GM23338 (cell line): Measurements from ENCODE around the gene TOMM70. TPM values are rescaled to one million over a fixed set of nuclear protein-coding genes. Genes with fewer than 3 reads are reported as not detected.

ENCODE experiments used
- ATAC-seq: fragments of 200-7000 bp; cut with Tn5 transposase; 3 replicates; pipeline ENCODE4 v1.9.1; 2020
- DNase-seq: peaks from one replicate; pipeline ENCODE4 v3.0.0-alpha.2; 2015; ENCODE audit warnings: low spot score
- H2AFZ ChIP-seq: fragments of 200-600 bp; sonication (generic); 2 replicates; pipeline ENCODE4 v1.8.0; 2016; ENCODE audit warnings: antibody characterized with exemption, mild to moderate bottlenecking, moderate library complexity
- H3F3A ChIP-seq: fragments of 200-600 bp; sonication (generic); replicated peaks from 2 replicates; pipeline ENCODE4 v1.8.0; 2017; ENCODE audit warnings: antibody characterized with exemption, mixed run types, low read depth
- H3K27ac ChIP-seq: fragments of 200-600 bp; sonication (generic); 2 replicates; pipeline ENCODE4 v1.6.1; 2016; ENCODE audit warnings: low read depth
- H3K27me3 ChIP-seq: fragments of 200-600 bp; sonication (generic); 2 replicates; pipeline ENCODE4 v1.8.0; 2016; ENCODE audit warnings: mild to moderate bottlenecking, mixed run types, moderate library complexity; ENCODE audit not compliant: insufficient read depth
- H3K36me3 ChIP-seq: fragments of 200-600 bp; sonication (generic); 2 replicates; pipeline ENCODE4 v1.8.0; 2016; ENCODE audit warnings: mild to moderate bottlenecking; ENCODE audit not compliant: insufficient read depth
- H3K4me1 ChIP-seq: fragments of 200-600 bp; sonication (generic); 2 replicates; pipeline ENCODE4 v1.8.0; 2016; ENCODE audit warnings: mild to moderate bottlenecking, moderate library complexity; ENCODE audit not compliant: insufficient read depth
- H3K4me2 ChIP-seq: fragments of 200-600 bp; sonication (generic); 2 replicates; pipeline ENCODE4 v1.7.1; 2017; ENCODE audit warnings: mixed run types
- H3K4me3 ChIP-seq: fragments of 200-600 bp; sonication (generic); 2 replicates; pipeline ENCODE4 v1.6.1; 2016; ENCODE audit warnings: mixed run types
- H3K79me2 ChIP-seq: fragments of 200-600 bp; sonication (generic); replicated peaks from 2 replicates; pipeline ENCODE4 v1.8.0; 2017; ENCODE audit warnings: mild to moderate bottlenecking; ENCODE audit not compliant: insufficient read depth
- H3K9me2 ChIP-seq: fragments of 200-600 bp; sonication (generic); 2 replicates; pipeline ENCODE4 v1.8.0; 2017; ENCODE audit not compliant: insufficient read depth
- H4K20me1 ChIP-seq: fragments of 200-600 bp; sonication (generic); replicated peaks from 2 replicates; pipeline ENCODE4 v1.8.0; 2017; ENCODE audit warnings: mild to moderate bottlenecking; ENCODE audit not compliant: insufficient read depth
- H3K27ac Mint-ChIP-seq: 2 replicates; pipeline ENCODE4 v1.8.0; 2020; ENCODE audit warnings: inconsistent platforms, mild to moderate bottlenecking, moderate library complexity, mixed read lengths
- H3K27me3 Mint-ChIP-seq: 3 replicates; pipeline ENCODE4 v1.8.0; 2022; ENCODE audit warnings: low read depth, mild to moderate bottlenecking, moderate library complexity, mixed read lengths, inconsistent platforms; ENCODE audit not compliant: insufficient read depth, poor library complexity
- H3K36me3 Mint-ChIP-seq: 3 replicates; pipeline ENCODE4 v1.8.0; 2021; ENCODE audit warnings: low read depth, mild to moderate bottlenecking, inconsistent platforms, moderate library complexity, mixed read lengths
- H3K4me1 Mint-ChIP-seq: 3 replicates; pipeline ENCODE4 v1.8.0; 2020; ENCODE audit warnings: mild to moderate bottlenecking, inconsistent platforms, mixed read lengths
- H3K4me3 Mint-ChIP-seq: 3 replicates; pipeline ENCODE4 v1.8.0; 2021; ENCODE audit warnings: moderate library complexity, mild to moderate bottlenecking, inconsistent platforms, mixed read lengths
- H3K9me3 Mint-ChIP-seq: 3 replicates; pipeline ENCODE4 v1.8.0; 2020; ENCODE audit warnings: moderate library complexity, mild to moderate bottlenecking, inconsistent platforms, mixed read lengths
- CREB1 ChIP-seq: fragments of 250-450 bp; sonication (Bioruptor Pico); IDR thresholded peaks from 2 replicates; pipeline ENCODE4 v1.5.0; 2020; ENCODE audit warnings: low read depth, mild to moderate bottlenecking, moderate library complexity
- CTCF ChIP-seq, 2 experiments: fragments of 200-600 bp in 1 of 2; sonication (generic) in 1 of 2; conservative IDR thresholded peaks; 2 replicates each; pipeline versions ENCODE4 v1.5.1 to v1.6.1; 2016 to 2017; ENCODE audit warnings: antibody characterized with exemption in 2 of 2, low read depth in 2 of 2, mild to moderate bottlenecking in 2 of 2, moderate library complexity in 1 of 2
- ETS1 ChIP-seq: IDR thresholded peaks from 2 replicates; pipeline ENCODE4 v1.6.1; 2016; ENCODE audit warnings: antibody characterized with exemption
- EZH2 ChIP-seq: fragments of 200-600 bp; sonication (generic); IDR thresholded peaks from one replicate; pipeline ENCODE4 v1.8.0; 2017; ENCODE audit warnings: antibody characterized with exemption, mild to moderate bottlenecking, low read depth; ENCODE audit not compliant: unreplicated experiment
- EZH2phosphoT487 ChIP-seq: fragments of 200-600 bp; sonication (generic); IDR thresholded peaks from one replicate; pipeline ENCODE4 v1.8.1; 2018; ENCODE audit warnings: antibody characterized with exemption; ENCODE audit not compliant: unreplicated experiment
- JUNB ChIP-seq: IDR thresholded peaks from one replicate; pipeline ENCODE4 v1.6.1; 2016; ENCODE audit warnings: antibody characterized with exemption; ENCODE audit not compliant: unreplicated experiment
- NANOG ChIP-seq: IDR thresholded peaks from 2 replicates; pipeline ENCODE4 v1.6.1; 2016; ENCODE audit warnings: antibody characterized with exemption, borderline replicate concordance
- POLR2AphosphoS5 ChIP-seq: IDR thresholded peaks from 2 replicates; pipeline ENCODE4 v1.6.1; 2016; ENCODE audit warnings: antibody characterized with exemption, low read depth
- REST ChIP-seq: IDR thresholded peaks from one replicate; pipeline ENCODE4 v1.6.1; 2018; ENCODE audit warnings: antibody characterized with exemption; ENCODE audit not compliant: unreplicated experiment
- STAT1 ChIP-seq: IDR thresholded peaks from one replicate; pipeline ENCODE4 v1.6.1; 2016; ENCODE audit warnings: antibody characterized with exemption; ENCODE audit not compliant: unreplicated experiment
- ZNF114 ChIP-seq: fragments of 250-450 bp; sonication (Bioruptor Pico); IDR thresholded peaks from 2 replicates; pipeline ENCODE4 v1.5.0; 2020; ENCODE audit warnings: mild to moderate bottlenecking, moderate library complexity
- ZNF331 ChIP-seq: fragments of 250-450 bp; sonication (Bioruptor Pico); IDR thresholded peaks from 2 replicates; pipeline ENCODE4 v1.5.0; 2020; ENCODE audit warnings: low read depth, mild to moderate bottlenecking, moderate library complexity
- ZNF462 ChIP-seq: fragments of 250-450 bp; sonication (Bioruptor Pico); IDR thresholded peaks from 2 replicates; pipeline ENCODE4 v1.5.0; 2020; ENCODE audit warnings: mild to moderate bottlenecking, moderate library complexity
- polyA plus RNA-seq: library from polyadenylated mRNA; unstranded; fragments of >200 nt; fragmentation: Nextera tagmentation; extraction: Ambion mirVana; gene quantifications from 2 replicates; pipeline ENCODE4 v1.2.1, GENCODE V29; 2016
- total RNA-seq: library from RNA; depleted of rRNA; stranded (reverse); fragments of >200 nt; shearing (Covaris generic); gene quantifications from 2 replicates; pipeline ENCODE4 v1.2.3, GENCODE V29; 2014

TOMM70 gene
- total and polyA plus RNA-seq, 2 experiments from 2014 or later, result 29.5 to 66.8 TPM

- Histone ChIP-seq H3K4me2 (no peak overlapping the region), H2AFZ (no peak overlapping the region), H3K36me3 (peaks cover 12% of the 10 kb centered on the region; the same call in 1 of the 2 replicates), H3K9me2 (no peaks in the 10 kb centered on the region), H3K79me2 (no peaks in the 10 kb centered on the region), H4K20me1 (no peaks in the 10 kb centered on the region), H3F3A (no peaks in the 10 kb centered on the region), H3K27me3 (no peaks in the 10 kb centered on the region), H3K4me3 (no peak overlapping the region), H3K27ac (no peak overlapping the region), H3K4me1 (no peaks in the 10 kb centered on the region)
- Mint-ChIP-seq H3K27me3 (peaks cover 3% of the 10 kb centered on the region), H3K27ac (no peak overlapping the region), H3K9me3 (peaks cover 3% of the 10 kb centered on the region; the same call in 2 of the 3 replicates), H3K4me1 (no peaks in the 10 kb centered on the region), H3K4me3 (no peak overlapping the region), H3K36me3 (peaks cover 22% of the 10 kb centered on the region; the same call in 2 of the 3 replicates)
- DNase-seq (no peak), ATAC-seq (no peak)
- TF ChIP-seq CTCF (conservative IDR thresholded peaks at IDR 0.05; ENCODE audit: low read depth in 2 of 2) (no peak), REST (no peak), POLR2AphosphoS5 (no peak), NANOG (no peak), ZNF462 (no peak), JUNB (no peak), EZH2phosphoT487 (no peak), ETS1 (no peak), STAT1 (no peak), ZNF114 (no peak), ZNF331 (no peak), CREB1 (CRISPR knock-in tag) (no peak), EZH2 (no peak)
These were observed 42.5 kb downstream of the TOMM70 start for GRCh38 chr3:100358413-100358812.
